HG03025 (cell line): ENCODE measurements around the gene CFAP119.
A peak's percentile ranks its signal among the peaks of the same experiment; 100 is the strongest.
"Not testable (repeated sequence)": the region's sequence is repeated elsewhere in the genome, so short reads cannot be mapped to it uniquely, and the experiment has no call there.

Source experiments
- ATAC-seq: cut with Tn5 transposase; IDR thresholded peaks from one replicate; pipeline ENCODE4 v1.9.1; 2021; ENCODE audit warnings: mild to moderate bottlenecking, moderate library complexity; ENCODE audit not compliant: unreplicated experiment, low FRiP score

The CFAP119 gene

DNA sequence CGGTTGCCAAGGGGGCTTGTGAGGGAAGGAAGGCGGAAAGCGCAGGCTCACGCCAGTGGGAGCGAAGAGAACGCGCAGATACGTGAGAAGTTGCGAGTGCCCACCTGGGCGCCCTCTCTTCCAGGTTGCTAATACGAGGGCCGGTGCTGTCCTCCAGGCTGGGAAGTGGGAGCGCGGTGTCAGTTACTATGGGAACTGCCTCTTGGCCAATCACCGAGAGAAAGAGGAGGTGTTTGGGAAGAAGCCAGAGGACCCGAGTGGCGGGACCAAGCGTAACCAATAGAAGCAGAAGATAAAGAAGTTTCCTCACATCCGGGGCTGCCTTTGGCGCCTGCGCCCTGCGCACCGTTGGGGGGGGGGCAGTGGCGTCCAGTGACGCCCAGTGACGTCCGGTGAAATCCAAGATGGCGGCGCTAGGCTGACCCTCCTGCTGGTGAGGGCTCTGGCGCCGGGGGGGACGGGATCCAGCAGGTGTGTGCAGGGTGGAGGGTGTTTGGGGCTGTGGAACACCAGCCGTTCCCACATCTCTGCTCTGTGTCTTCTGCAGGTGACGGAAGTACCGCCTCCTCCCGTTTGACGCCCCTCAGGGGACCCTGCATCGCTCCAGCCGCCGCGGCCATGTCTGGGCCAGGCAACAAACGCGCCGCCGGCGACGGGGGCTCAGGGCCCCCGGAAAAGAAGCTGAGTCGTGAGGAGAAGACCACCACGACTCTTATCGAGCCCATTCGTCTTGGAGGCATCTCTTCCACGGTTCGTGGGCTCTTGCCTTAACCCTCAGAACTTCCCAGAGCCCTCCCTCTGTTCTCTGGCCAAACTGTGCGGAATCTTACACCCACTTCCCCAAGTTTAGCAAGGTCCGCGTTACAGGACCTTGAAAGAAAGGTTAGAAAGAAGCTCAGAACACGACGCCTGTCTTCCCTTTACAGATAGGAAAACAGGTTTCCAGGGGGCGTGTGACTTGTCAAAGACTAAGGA, at the start of gene CFAP119, which contains the start of gene RNF40:
CFAP119 (minus strand) TSS at position 135 of the 975 bp plus-strand sequence. CDS start 314 bp downstream, outside the sequence.
RNF40 (plus strand) TSS at position 395 of the 975 bp plus-strand sequence; CDS start at position 619, 224 bp downstream.
- ATAC-seq: peak; percentile 71

DNA sequence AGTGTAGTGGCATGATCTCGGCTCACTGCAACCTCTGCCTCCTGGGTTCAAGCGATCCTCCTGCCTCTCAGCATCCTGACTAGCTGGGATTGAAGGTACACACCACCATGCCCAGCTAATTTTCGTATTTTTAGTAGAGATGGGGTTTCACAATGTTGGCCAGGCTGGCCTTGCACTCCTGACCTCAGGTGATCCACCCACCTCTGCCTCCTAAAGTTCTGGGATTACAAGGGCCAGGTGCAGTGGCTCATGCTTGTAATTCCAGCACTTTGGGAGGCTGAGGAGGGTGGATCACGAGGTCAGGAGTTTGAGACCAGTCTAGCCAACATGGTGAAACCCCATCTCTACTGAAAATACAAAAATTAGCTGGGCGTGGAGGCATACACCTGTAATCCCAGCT, 47.8 kb upstream of the CFAP119 start:
- not testable (repeated sequence) for ATAC-seq

DNA sequence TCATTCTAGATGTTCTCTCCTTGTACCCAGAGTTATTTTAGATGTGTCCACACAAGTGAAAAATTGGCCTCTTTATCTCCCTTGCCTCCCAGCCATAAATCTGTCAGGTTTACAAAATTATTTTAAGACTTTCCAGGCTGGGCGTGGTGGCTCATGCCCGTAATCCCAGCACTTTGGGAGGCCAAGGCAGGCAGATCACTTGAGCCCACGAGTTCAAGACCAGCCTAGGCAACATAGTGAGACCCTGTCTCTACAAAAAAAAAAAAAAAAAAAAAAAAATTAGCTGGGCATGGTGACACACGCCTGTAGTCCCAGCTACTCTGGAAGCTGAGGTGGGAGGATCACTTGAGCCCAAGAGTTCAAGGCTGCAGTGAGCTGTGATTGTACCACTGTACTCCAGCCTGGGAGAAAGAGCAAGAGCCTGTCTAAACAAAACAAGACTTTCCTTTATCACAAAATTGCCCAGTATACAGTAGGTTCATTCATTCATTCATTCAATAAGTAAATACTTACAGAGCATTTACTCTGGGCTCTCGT, 47.1 kb upstream of the CFAP119 start:
- ATAC-seq: not testable (repeated sequence)

DNA sequence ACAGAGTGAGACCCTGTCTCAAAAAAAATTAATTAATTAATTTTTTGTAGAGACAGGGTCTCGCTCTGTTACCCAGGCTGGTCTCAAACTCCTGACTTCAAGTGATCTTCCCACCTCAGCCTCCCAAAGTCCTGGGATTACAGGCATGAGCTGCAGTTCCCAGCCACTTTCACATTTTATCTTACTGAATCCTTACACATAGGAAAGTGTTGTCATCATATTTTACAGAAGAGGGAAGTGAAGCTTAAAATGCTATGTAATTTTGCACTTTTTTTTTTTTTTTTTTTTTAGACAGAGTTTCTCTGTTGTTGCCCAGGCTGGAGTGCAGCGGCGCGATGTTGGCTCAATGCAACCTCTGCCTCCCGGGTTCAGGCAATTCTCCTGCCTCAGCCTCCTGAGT, 46.3 kb upstream of the CFAP119 start:
- no peak for ATAC-seq

DNA sequence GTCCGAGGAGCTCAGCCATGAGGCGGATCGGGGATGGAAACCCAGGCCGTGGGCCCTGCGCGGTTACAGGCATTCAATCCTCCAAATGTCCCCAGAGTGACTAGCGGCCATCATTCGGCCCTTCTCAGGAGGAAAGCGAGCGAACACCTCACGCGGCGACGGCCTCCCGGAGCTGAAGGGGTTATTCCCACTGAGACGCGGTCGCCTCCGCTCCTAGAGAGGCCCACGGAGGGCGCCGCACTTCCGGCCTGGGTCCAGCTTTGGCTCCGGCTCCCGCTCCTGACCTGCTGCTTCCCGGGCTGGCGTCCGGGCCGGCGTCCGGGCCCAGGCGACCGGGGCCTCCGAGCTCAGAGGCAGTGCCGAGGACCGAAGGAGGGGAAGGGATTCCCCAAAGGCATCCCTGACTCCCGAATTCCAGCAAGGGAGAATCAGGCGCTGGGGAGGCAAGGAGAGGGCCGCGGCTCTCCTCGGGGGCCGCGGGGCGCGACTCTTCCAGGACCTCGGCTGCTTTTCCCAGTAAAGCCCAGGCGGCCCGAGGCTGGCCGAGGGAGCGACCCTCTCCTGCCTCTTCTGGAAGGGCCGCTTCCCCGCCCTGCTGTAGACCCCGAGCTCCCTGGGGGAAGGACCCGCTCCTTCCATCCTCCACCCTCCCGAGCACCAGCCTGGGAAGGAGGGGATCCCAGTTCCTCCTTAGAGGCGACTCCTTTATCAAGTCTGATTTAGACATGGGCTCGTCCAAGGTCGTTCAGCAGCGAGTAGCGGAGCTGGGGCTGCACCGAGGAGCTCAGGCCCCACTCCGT, 43.7 kb upstream of the CFAP119 start:
- ATAC-seq: no peak

DNA sequence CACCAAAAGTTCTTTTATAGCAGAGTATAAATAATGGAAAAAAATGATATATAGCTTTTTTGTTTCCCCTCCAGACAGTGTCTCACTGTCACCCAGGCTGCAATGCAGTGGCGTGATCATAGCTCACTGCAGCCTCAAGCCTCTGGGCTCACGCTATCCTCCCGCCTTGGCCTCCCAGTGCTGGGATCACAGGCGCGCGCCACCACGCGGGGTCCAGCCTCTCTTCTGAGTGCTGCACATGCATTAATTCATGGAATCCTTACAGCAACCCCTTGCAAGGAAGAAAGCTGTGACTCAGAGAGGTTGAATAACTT, 43.2 kb upstream of the CFAP119 start:
- no peak for ATAC-seq

- no peak for ATAC-seq
These were observed 41.1 kb upstream of the CFAP119 start for GRCh38 chr16:30802936-30803335.

GRCh38 chr16:30797670-30798309, 35.9 kb upstream of the CFAP119 start:
- no peak for ATAC-seq

DNA sequence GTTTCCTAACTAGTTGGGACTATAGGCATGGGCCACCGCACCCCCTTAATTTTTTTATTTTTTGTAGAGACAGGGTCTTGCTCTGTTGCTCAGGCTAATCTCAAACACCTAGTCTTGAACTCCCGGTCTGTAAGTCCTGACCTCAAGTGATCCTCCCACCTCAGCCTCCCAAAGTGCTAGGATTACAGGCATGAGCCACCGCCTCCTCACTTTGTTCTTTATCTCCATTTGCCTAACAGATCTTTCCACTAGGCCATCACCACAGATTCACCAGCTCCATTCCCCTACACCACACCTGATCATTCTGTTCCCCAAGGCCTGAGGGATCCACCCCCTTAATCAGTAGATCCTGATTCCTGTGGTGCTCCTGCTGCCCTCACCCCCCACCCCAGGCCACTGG, 32.8 kb upstream of the CFAP119 start:
- ATAC-seq: no peak

DNA sequence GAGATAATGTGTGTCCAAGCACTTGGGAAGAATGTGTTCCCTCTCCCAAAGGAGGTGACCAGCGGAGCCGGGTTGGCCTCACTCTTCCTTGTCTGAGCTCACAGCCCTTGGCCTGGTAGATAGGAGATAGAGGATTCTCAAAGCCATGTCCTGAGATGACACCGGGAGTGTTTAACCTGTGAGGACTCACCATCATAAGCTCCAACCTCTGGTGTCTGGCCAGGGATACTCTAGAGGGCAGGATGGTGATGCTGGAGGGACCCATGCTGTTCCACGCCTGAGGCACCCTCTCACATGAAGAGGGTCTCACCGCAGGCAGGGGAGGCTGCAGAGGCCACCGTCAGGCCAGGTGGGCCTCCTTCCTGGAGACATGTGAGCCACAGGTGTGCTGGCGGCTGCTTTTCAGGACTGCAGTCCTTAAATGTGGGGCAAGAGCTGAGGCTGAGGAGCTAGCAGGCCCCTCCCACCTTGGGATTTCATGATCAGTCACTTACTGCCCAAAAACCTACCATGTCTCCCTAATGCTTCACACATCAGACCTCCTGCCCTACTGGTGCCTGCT, 31.7 kb upstream of the CFAP119 start:
- no peak for ATAC-seq

DNA sequence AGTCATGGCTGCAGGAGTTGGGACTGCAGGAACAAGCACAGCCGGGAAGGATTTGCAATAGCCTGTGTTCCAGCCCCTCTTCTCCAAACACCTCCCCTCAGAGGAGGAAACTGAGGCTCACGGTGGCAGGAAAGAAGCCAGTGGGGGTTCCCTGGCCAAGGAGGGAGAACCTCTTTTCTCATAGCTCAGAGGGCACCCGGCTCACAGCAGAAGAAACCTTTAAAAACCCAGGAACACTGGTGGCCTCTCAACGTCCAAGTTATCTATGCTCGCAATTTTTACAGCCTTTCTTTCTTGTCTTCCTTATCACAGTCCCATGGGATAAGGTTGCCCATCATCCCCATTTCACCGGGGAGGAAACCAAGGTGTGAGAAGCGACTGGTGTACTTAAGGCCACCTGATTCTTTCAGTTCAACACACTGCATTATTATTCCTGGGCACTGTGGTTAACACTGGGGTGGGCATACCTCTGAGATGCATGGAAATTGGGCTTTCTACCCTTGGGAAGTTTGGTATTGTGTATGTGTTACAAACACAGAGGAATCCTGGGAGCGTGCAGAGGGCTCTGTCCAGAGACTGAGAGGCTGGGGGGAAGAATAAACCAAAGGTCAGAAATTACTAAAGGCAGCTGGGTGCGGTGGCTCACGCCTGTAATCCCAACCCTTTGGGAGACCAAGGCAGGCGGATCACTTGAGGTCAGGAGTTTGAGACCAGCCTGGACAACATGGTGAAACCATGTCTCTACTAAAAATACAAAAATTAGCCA, 25.9 kb upstream of the CFAP119 start:
- ATAC-seq: no peak

DNA sequence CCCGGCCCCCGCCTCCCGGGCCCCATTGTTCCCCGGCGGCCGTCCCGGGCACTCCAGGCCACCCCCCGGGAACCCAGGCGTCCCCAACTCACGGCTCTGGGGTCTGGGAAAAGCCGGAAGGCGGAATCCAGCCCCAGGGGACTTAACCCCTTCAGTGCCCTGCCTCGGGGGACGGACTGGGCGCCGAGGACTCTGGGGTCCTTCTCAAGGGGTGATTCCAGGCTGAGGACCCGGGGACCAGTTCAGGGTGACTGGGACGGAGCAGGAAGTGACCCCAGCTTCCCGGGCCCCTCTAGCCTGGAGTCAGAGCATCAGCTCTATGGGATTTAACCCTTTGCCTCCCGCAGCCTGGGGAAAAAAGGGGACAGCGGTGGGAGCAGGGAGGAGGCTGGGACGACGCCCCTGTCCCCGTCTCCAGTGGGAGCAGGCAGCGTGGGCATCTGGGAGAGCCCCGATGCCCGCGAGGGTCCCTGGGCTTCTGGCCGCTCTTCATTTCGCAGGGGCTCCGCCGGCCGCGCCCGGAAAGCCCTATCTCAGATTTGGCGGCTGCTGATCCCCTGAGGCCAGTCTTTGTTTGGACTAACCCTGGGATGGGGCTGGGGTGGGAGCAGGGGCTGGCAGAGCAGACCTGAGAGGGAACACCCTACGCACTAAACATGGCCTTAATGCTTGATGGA, 25.2 kb upstream of the CFAP119 start, which contains the start of gene ZNF629:
ZNF629 (minus strand) TSS at position 270 of the 677 bp plus-strand sequence. CDS start 2,723 bp downstream, outside the sequence.
- ATAC-seq: no peak

GRCh38 chr16:30786115-30786935, 24.5 kb upstream of the CFAP119 start:
- ATAC-seq: no peak

DNA sequence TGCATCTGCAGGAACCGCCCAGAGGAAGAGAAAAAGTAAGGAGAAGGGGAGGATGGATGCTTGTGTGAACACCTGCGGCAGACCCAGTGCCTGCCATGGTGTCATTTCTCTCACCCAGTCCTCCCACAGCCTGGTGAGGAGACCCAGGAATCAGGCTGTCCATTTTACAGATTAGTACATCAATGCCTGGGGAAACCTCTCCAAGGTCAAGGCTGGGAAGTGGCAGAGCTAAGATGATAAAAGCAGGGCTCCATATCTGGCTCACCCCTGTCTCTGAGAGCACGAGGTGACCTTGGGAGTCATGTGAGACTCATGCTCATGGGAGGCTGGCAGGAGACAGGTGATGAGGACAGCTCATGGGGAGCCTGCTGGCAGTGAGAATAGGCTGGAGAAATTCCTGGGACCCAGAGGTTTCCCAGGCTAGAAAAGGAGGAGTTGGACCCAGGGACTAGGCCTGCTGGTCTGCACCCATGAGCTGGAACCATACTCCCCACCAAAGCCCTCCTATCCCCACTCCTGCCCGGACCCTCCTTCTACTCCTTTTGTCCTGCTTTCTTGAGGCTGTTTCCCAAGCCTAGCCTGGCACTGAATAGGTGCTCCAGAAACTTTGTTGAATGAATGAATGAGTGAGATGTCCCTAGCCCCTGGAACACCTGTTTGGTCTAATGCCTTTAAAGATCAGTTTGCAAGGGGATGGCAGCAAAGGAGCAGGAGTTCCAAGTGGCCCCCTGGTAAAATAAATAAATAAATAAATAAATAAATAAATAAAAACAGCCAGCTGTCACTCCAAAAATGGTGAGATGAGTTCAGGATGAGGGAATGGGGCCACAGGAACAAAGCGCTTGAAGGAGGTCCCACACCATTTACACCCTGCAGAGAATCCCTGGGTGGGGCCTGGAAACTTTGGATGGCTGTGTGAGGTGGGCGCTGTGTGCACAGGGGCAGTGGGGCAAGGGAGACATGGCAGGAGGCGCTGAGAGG, 23.6 kb upstream of the CFAP119 start:
- ATAC-seq: no peak

GRCh38 chr16:30784215-30784614, 22.4 kb upstream of the CFAP119 start:
- ATAC-seq: no peak

DNA sequence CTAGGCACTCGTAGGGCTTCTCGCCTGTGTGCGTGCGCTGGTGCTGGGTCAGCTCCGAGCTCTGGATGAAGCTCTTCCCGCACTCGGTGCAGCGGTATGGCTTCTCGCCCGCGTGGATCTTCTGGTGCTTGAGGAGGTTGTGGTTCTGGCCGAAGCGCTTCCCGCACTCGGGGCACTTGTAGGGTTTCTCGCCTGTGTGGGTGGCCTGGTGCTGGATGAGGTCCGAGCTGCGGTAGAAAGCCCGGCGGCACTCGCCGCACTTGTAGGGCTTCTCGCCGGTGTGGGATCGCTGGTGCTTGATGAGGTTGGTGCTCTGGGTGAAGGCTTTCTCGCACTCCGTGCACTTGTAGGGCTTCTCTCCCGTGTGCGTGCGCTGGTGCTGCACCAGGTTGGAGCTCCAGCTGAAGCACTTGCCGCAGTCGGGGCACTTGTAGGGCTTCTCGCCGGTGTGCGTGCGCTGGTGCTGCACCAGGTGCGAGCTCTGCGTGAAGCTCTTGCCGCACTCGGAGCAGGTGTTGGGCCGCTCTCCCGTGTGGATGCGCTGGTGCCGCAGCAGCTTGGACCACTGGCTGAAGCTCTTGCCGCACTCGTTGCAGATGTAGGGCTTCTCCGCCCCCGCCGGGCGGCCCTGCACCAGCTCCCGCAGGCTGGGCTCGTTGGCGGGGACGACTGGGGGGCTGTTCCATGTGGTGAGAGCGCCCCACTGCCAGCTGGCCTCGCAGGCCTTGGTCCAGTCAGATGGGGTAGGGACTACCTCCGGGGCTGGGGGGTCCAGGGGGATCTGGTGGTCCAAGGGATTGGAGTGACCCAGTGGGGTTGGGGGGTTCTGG, 21.6 kb upstream of the CFAP119 start:
- ATAC-seq: no peak
